Measurements from ENCODE around the gene SCUBE1. TPM values are rescaled to one million over a fixed set of nuclear protein-coding genes. Genes with fewer than 3 reads are reported as not detected.
"Not testable (repeated sequence)": the region's sequence is repeated elsewhere in the genome, so short reads cannot be mapped to it uniquely, and the experiment has no call there.

SCUBE1 gene
- total RNA-seq, 1 donor from 2014 or later, result 42.8 TPM

GRCh38 chr22:43356881-43357280 is 13.7 kb upstream of the SCUBE1 start:
- no peaks in the 10 kb centered on the region for H3K9me3 Mint-ChIP-seq
- no peaks in the 10 kb centered on the region for H3K36me3 Mint-ChIP-seq
- no peak overlapping the region for H3K4me3 Mint-ChIP-seq
- no peak for TF ChIP-seq CTCF (conservative IDR thresholded peaks at IDR 0.05)
- H3K27me3 Mint-ChIP-seq, result peaks cover 23% of the 10 kb centered on the region
- no peak overlapping the region for H3K27ac Mint-ChIP-seq
- H3K4me1 Mint-ChIP-seq (ENCODE audit: unreplicated experiment), result no peaks in the 10 kb centered on the region
- DNase-seq (ENCODE audit: extremely low spot score, unreplicated experiment), result no peak

- H3K27ac Mint-ChIP-seq; H3K4me1 Mint-ChIP-seq (ENCODE audit: unreplicated experiment); DNase-seq (ENCODE audit: extremely low spot score, unreplicated experiment); H3K36me3 Mint-ChIP-seq; H3K9me3 Mint-ChIP-seq; H3K4me3 Mint-ChIP-seq: not testable (repeated sequence)
- peaks cover 25% of the 10 kb centered on the region for H3K27me3 Mint-ChIP-seq
Observed at GRCh38 chr22:43355688-43356087, 12.5 kb upstream of the SCUBE1 start.

- Mint-ChIP-seq H3K9me3 (no peaks in the 10 kb centered on the region), H3K4me1 (ENCODE audit: unreplicated experiment) (no peaks in the 10 kb centered on the region), H3K27me3 (peaks cover 38% of the 10 kb centered on the region), H3K36me3 (no peaks in the 10 kb centered on the region), H3K4me3 (no peak overlapping the region), H3K27ac (no peak overlapping the region)
- no peak for DNase-seq (ENCODE audit: extremely low spot score, unreplicated experiment)
- no peak for TF ChIP-seq CTCF (conservative IDR thresholded peaks at IDR 0.05)
Observed at GRCh38 chr22:43351966-43352345, 8.8 kb upstream of the SCUBE1 start.

GRCh38 chr22:43349636-43350035 is 6.5 kb upstream of the SCUBE1 start:
- H3K4me3 Mint-ChIP-seq, result no peak overlapping the region
- DNase-seq (ENCODE audit: extremely low spot score, unreplicated experiment), result no peak
- H3K9me3 Mint-ChIP-seq, result no peaks in the 10 kb centered on the region
- H3K27me3 Mint-ChIP-seq, result peaks cover 54% of the 10 kb centered on the region
- H3K36me3 Mint-ChIP-seq, result no peaks in the 10 kb centered on the region
- TF ChIP-seq CTCF (conservative IDR thresholded peaks at IDR 0.05), result no peak
- H3K27ac Mint-ChIP-seq, result no peak overlapping the region
- H3K4me1 Mint-ChIP-seq (ENCODE audit: unreplicated experiment), result peaks cover 14% of the 10 kb centered on the region

GRCh38 chr22:43346521-43346929 is 3.4 kb upstream of the SCUBE1 start:
- DNase-seq (ENCODE audit: extremely low spot score, unreplicated experiment), result no peak
- Mint-ChIP-seq H3K27me3 (peaks cover 66% of the 10 kb centered on the region), H3K4me1 (ENCODE audit: unreplicated experiment) (peaks cover 21% of the 10 kb centered on the region), H3K4me3 (no peak overlapping the region), H3K9me3 (no peaks in the 10 kb centered on the region), H3K36me3 (no peaks in the 10 kb centered on the region), H3K27ac (no peak overlapping the region)
- TF ChIP-seq CTCF (conservative IDR thresholded peaks at IDR 0.05), result peak; percentile 77

GRCh38 chr22:43345761-43346301 is 2.7 kb upstream of the SCUBE1 start:
- no peak for TF ChIP-seq CTCF (conservative IDR thresholded peaks at IDR 0.05)
- no peak overlapping the region for H3K4me3 Mint-ChIP-seq
- no peak overlapping the region for H3K27ac Mint-ChIP-seq
- H3K27me3 Mint-ChIP-seq, result peaks cover 71% of the 10 kb centered on the region
- no peaks in the 10 kb centered on the region for H3K36me3 Mint-ChIP-seq
- no peaks in the 10 kb centered on the region for H3K9me3 Mint-ChIP-seq
- peaks cover 23% of the 10 kb centered on the region for H3K4me1 Mint-ChIP-seq (ENCODE audit: unreplicated experiment)
- no peak for DNase-seq (ENCODE audit: extremely low spot score, unreplicated experiment)
